ENCODE results near the gene GH2. TPM values are rescaled to one million over a fixed set of nuclear protein-coding genes. Genes with fewer than 3 reads are reported as not detected.
"Not testable (repeated sequence)": the region's sequence is repeated elsewhere in the genome, so short reads cannot be mapped to it uniquely, and the experiment has no call there.

The GH2 gene
- total and polyA plus RNA-seq, 7 donors: not detected

DNA sequence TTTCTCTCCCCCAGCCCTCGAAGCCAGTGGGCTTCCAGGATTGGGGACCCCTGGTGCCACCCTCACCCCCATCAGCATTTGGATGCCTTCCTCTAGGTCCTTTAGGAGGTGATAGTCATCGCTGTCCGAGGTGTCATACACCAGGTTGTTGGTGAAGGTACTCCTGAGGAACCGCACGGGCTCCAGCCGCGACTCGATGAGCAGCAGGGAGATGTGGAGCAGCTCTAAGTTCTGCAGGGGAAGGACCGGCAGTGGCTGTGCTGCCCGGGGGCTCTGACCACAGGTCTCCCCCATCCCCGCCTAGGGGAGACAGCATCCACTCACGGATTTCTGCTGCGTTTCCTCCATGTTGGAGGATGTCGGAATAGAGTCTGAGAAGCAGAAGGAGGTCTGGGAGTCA, 28.4 kb upstream of the GH2 start:
- no peak overlapping the region for H3K4me3 ChIP-seq
- no peaks in the 10 kb centered on the region for H3K9me3 ChIP-seq
- H3K27me3 ChIP-seq: peaks cover 0 to 5% (median 0%) of the 10 kb centered on the region in 3 donors
- H3K36me3 ChIP-seq: no peaks in the 10 kb centered on the region
- TF ChIP-seq, protein P1, sequence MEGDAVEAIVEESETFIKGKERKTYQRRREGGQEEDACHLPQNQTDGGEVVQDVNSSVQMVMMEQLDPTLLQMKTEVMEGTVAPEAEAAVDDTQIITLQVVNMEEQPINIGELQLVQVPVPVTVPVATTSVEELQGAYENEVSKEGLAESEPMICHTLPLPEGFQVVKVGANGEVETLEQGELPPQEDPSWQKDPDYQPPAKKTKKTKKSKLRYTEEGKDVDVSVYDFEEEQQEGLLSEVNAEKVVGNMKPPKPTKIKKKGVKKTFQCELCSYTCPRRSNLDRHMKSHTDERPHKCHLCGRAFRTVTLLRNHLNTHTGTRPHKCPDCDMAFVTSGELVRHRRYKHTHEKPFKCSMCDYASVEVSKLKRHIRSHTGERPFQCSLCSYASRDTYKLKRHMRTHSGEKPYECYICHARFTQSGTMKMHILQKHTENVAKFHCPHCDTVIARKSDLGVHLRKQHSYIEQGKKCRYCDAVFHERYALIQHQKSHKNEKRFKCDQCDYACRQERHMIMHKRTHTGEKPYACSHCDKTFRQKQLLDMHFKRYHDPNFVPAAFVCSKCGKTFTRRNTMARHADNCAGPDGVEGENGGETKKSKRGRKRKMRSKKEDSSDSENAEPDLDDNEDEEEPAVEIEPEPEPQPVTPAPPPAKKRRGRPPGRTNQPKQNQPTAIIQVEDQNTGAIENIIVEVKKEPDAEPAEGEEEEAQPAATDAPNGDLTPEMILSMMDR (IDR thresholded peaks at IDR 0.05): no peak
- no peak for TF ChIP-seq EP300 (IDR thresholded peaks at IDR 0.05)
- TF ChIP-seq POLR2A (IDR thresholded peaks at IDR 0.05): no peak
- no peak for TF ChIP-seq POLR2AphosphoS5 (IDR thresholded peaks at IDR 0.05)
- no peaks in the 10 kb centered on the region for H3K4me1 ChIP-seq
- WGBS, 2 donors: 78 to 83% methylated on average over 14 of the region's 14 CpGs
- no peak overlapping the region for H3K27ac ChIP-seq
- DNase-seq: no peak
- intact Hi-C loops (cut with DNase I): loop anchor here (5.0 kb wide), 1 partner anchor 82 kb away; no protein-coding TSS in a partner anchor

DNA sequence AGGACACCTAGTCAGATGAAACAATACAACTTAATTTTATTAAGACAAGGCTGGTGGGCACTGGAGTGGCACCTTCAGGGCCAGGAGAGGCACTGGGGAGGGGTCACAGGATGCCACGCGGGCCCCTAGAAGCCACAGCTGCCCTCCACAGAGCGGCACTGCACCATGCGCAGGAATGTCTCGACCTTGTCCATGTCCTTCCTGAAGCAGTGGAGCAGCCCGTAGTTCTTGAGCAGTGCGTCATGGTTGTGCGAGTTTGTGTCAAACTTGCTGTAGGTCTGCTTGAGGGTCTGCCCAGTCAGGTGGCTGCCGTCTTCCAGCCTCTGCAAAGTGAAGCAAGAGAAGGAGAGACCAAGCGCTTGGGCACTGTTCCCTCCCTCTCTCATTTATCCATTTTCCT, 27.8 kb upstream of the GH2 start:
- 91 to 92% methylated on average over 10 of the region's 10 CpGs for WGBS, 2 donors
- H3K27me3 ChIP-seq; H3K4me3 ChIP-seq; H3K4me1 ChIP-seq; DNase-seq; H3K9me3 ChIP-seq; H3K27ac ChIP-seq; intact Hi-C loops (cut with DNase I); H3K36me3 ChIP-seq: not testable (repeated sequence)

DNA sequence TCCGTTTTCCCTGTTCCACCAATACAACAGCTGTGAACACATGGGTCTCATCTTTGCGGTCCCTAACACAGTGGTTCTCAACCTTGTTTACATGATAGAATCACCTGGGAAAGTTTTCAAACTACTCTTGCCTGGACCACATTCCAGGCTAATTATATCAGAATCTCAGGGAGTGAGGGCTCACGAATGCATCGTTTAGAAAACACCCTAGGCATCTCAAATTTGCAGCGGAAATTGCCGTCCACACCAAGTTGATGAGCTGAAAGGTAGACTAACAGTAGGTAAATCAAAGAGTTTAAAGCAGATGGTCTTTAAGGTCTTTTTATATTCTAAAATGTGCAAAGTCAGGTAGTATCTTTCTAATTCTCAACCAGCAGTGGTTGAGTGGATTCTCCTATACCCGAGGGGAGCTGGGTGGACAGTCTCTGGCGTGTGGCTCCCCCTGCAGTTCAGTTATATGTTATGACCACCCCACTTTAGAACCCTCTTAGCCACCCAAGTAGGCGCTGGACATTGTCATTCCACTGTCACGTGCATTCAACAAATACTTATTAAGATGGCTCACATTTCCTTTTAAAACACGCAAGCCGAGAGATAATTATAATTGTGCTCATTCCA, 25.5 kb upstream of the GH2 start:
- H3K27me3 ChIP-seq; DNase-seq; H3K36me3 ChIP-seq; H3K9me3 ChIP-seq; H3K4me1 ChIP-seq; intact Hi-C loops (cut with DNase I); H3K27ac ChIP-seq; H3K4me3 ChIP-seq: not testable (repeated sequence)
- 63 to 64% methylated on average over 11 of the region's 12 CpGs for WGBS, 2 donors

DNA sequence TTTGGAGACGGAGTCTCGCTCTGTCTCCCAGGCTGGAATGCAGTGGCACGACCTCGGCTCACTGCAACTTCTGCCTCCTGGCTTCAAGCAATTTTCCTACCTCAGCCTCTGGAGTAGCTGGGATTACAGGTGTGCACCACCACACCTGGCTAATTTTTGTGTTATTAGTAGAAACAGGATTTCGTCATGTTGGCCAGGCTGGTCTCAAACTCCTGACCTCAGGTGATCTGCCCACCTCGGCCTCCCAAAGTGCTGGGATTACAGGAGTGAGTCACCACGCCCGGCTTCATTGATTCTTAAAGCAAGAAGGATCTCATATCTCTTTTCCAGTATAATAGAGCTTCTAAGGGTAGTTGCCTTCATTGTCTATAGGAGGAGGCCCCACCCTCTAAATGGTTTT, 23.1 kb upstream of the GH2 start:
- 89 to 92% methylated on average over 8 of the region's 8 CpGs for WGBS, 2 donors

DNA sequence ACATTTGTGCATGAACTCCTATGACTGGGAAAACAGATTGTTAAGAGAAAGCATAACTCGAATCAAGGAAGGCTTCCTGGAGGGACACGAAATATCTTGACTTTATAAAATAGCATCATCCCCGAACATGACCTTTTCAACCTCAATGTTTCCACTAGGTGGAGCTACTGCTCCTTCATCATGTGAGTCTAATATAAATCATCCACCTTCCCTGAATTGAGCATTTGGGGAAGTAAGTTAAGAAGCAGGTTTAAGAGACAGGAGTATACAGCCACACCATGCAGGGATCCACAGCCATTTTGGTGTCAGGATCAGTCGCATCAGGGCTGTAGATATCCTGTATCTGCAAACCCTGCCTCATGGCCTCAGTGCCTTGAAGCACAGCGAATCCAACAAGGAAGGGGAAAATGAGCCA, 22.1 kb upstream of the GH2 start:
- H3K27me3 ChIP-seq; H3K27ac ChIP-seq; H3K9me3 ChIP-seq; H3K4me3 ChIP-seq; DNase-seq; H3K4me1 ChIP-seq; intact Hi-C loops (cut with DNase I); H3K36me3 ChIP-seq: not testable (repeated sequence)
- WGBS, 2 donors: 30 to 31% methylated on average over 5 of the region's 5 CpGs

More for the DNA sequence above, 23.1 kb upstream of the GH2 start:
- DNase-seq; H3K27ac ChIP-seq; H3K9me3 ChIP-seq; H3K4me1 ChIP-seq; H3K27me3 ChIP-seq; H3K4me3 ChIP-seq; intact Hi-C loops (cut with DNase I); H3K36me3 ChIP-seq: not testable (repeated sequence)

DNA sequence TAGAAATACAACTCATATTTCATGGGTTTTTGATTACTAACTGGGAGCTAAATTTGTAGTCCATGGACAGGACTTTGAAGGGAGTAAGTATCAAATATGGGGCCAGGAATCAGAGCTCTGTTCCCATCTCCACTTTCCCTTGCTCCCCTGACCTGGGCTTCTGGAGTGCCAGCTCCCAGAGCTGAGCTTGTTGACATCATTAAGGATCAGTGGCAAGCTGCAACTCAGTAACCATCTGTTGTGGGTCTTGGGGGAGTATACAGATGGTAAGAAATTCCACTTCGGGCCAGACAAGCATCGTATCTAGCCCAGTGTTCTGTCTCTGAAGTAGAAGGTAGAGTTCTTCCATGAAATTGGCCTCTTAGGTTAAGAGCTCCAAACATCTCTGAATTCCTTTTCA, 20.2 kb upstream of the GH2 start:
- H3K36me3 ChIP-seq; DNase-seq; H3K27ac ChIP-seq; H3K4me3 ChIP-seq; H3K9me3 ChIP-seq; H3K27me3 ChIP-seq; H3K4me1 ChIP-seq; intact Hi-C loops (cut with DNase I): not testable (repeated sequence)
- 84 to 85% methylated on average over 2 of the region's 2 CpGs for WGBS, 2 donors

DNA sequence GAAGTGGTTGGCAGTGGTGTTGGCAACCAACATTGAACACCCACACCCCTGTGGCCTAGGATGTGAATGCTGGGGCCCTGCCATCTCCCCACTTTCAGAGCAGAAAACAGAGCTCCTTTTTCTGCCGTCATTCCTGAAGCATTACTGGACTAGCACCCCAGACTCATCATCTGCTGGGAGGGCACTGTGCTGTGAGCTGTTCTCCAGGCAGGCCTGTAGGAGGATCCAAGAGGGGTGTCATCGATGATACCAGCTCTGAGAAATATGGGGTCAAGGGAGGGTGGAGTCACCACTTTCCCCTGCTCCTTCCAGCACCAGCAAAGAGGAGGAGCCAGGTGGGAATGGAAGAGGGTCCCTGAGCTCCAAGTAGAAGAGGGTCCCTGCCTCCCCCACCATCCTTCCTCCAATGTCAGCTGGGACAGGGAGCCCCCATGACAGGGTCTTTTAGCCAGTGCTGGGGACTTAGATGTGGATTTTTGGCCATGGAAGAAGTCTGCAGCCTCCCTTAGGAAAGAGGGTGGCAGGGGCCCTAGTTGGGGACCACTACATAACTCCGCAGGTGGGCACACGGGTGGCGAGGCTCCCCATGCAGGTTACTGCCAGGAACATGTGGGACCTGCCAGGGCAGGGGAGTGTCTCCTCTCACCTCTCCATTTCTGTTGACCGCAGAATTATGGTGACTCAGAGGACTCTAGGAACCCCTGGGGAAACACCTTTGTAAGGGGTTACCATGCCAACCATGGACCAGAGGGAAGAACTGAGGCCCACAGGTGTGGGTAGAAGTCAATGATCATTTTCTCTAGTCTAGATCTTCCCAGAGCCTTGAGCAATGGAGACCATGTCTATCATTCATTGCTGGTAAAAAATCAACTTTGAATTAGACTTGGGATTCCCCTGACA, 17.4 kb upstream of the GH2 start:
- intact Hi-C loops (cut with DNase I); H3K36me3 ChIP-seq; H3K9me3 ChIP-seq; H3K27me3 ChIP-seq; H3K27ac ChIP-seq; DNase-seq; H3K4me1 ChIP-seq; H3K4me3 ChIP-seq: not testable (repeated sequence)
- WGBS, 2 donors: 84 to 86% methylated on average over 6 of the region's 6 CpGs

DNA sequence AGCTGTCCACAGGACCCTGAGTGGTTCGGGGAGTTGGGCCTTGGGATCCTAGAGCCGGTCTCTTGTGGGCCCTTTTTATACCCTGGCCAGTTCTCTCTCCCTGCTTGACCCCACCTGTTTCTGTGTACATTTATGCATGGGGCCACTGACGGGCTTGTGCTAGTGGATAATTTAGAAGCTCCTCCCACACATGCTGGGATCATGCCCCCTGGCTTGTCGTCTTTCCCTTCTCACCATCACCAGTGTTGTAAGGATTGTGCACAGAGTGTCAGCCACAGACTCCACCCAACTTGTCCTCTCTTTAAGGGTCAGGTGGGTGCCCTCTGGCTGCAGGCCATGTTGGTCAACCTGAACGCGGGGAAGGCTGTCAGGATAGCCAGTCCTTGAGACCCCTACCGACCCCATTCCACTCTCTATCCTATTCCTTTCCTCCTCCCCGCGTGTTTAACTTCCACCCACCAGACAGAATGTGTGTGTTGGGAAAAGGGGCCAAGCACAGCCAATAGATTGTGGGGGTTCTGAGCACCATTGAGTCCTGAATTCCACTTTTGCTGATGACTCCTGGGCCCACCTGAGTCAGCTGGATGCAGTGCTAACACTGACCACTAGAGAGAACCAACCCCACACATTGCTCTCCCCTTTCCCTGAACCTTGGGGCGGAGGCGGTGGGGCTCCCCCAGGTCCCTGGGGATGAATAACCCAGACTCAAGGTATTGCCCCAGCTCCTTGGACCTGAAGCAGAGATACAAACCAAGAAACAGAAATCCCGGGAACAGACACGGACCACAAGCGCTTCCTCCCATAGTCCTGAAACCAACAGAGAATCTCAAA, 15.0 kb upstream of the GH2 start, which contains the start of gene CSH1:
Gene CSH1 (minus strand): TSS at position 51 of the 831 bp plus-strand sequence. CDS start 63 bp downstream, outside the sequence.
- H3K36me3 ChIP-seq; H3K9me3 ChIP-seq; intact Hi-C loops (cut with DNase I); H3K4me3 ChIP-seq; H3K27ac ChIP-seq; H3K4me1 ChIP-seq; DNase-seq; H3K27me3 ChIP-seq: not testable (repeated sequence)
- 82 to 91% methylated on average over 10 of the region's 14 CpGs for WGBS, 2 donors

DNA sequence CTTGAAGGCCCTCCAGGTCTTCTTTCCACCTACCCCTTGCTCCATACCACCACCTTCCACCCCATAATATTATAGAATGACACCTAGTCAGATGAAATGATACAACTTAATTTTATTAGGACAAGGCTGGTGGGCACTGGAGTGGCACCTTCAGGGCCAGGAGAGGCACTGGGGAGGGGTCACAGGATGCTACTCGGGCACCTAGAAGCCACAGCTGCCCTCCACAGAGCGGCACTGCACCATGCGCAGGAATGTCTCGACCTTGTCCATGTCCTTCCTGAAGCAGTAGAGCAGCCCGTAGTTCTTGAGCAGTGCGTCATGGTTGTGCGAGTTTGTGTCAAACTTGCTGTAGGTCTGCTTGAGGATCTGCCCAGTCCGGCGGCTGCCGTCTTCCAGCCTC, 13.1 kb upstream of the GH2 start:
- intact Hi-C loops (cut with DNase I); DNase-seq; H3K27me3 ChIP-seq; H3K27ac ChIP-seq; H3K9me3 ChIP-seq; H3K4me3 ChIP-seq; H3K36me3 ChIP-seq; H3K4me1 ChIP-seq: not testable (repeated sequence)
- WGBS, 2 donors: 91 to 92% methylated on average over 10 of the region's 10 CpGs

DNA sequence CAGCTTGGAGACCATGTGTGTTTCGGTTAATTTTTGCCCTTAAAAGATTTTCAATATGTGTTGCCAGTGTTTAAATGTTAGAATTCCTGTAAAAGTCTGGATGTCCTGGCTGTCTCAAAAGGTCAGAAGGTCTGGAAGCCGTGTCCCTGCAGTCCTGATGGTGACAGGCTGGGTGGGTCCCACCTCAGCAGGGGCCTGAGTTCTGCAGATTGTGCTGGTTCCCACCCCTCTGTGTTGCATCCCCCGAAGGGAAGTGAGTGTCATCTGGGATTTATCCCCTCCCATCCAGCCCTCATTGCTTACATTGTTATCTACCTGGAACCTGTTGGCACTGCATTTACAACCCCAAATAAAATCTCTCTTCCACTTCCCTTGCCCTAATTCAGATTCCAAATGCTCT, 12.3 kb upstream of the GH2 start:
- H3K9me3 ChIP-seq; H3K4me3 ChIP-seq; H3K27me3 ChIP-seq; H3K36me3 ChIP-seq; H3K4me1 ChIP-seq; H3K27ac ChIP-seq; intact Hi-C loops (cut with DNase I); DNase-seq: not testable (repeated sequence)
- WGBS, 2 donors: 47 to 70% methylated on average over 3 of the region's 3 CpGs

Data from sigmoid colon (tissue), 7 donors.